Motor neuron (in vitro differentiated cells): ENCODE data around the gene MYLIP. TPM values are rescaled to one million over a fixed set of nuclear protein-coding genes. Genes with fewer than 3 reads are reported as not detected.

Experiments used
- ATAC-seq, 8 experiments: fragments of 200-7000 bp; cut with Tn5 transposase; replicated peaks in 6 of 8; 2 replicates each; pipeline ENCODE4 v1.8.0; 2021; ENCODE audit warnings: mild to moderate bottlenecking in 8 of 8, moderate library complexity in 8 of 8
- H3K27ac ChIP-seq, 2 donors: fragments of 250-450 bp; sonication (Bioruptor Pico); 2 replicates each; pipeline ENCODE4 v1.9.0; 2021; ENCODE audit warnings: antibody characterized with exemption in 2 of 2, mild to moderate bottlenecking in 2 of 2, moderate library complexity in 1 of 2
- H3K4me1 ChIP-seq, 2 donors: fragments of 250-450 bp; sonication (Bioruptor Pico); replicated peaks in 1 of 2; 2 replicates each; pipeline ENCODE4 v1.6.1; 2021; ENCODE audit warnings: antibody characterized with exemption in 2 of 2, mild to moderate bottlenecking in 2 of 2, moderate library complexity in 1 of 2
- H3K4me3 ChIP-seq, 5 donors: fragments of 250-450 bp; sonication (Bioruptor Pico); 2 replicates each; pipeline ENCODE4 v1.9.0; 2021; ENCODE audit warnings: antibody characterized with exemption in 5 of 5, mild to moderate bottlenecking in 5 of 5, moderate library complexity in 4 of 5
- WGBS, 10 experiments: fragments of 450-650 bp; shearing (Covaris generic); methylation state at CpG; one replicate each; pipeline ENCODE4 v1.0.0; 2022; 5-methylcytosine and 5-hydroxymethylcytosine counted together
- in situ Hi-C, 9 experiments: fragments of 400-800 bp; cut with MboI; loops; one replicate each; pipeline ENCODE4 v1.15.0; 2021; ENCODE audit warnings: low sequenced_read_pairs in 9 of 9, low pct_unique_long_range_greater_than_20kb in 2 of 9; ENCODE audit not compliant: unreplicated experiment in 9 of 9
- total RNA-seq, 8 experiments: library from RNA; unstranded; fragments of 300-600 nt; gene quantifications; 2 replicates each; pipeline versions ENCODE4 v1.2.3 to v1.2.4, GENCODE V29; 2022

MYLIP gene
- 10 to 100 TPM in 6 of 8 experiments, 1 to 10 TPM in 2; 7.5 to 36.2 (median 15.6) TPM for total RNA-seq

GRCh38 chr6:16128759-16129622 is at the start of gene MYLIP:
MYLIP (plus strand) TSS chr6:16129086; CDS start chr6:16129323, 237 bp downstream.
- WGBS, 10 experiments: 0% methylated on average over 1 to 8 of the region's 95 CpGs; no CpG with 5 or more reads in 5 of the 10 experiments

DNA sequence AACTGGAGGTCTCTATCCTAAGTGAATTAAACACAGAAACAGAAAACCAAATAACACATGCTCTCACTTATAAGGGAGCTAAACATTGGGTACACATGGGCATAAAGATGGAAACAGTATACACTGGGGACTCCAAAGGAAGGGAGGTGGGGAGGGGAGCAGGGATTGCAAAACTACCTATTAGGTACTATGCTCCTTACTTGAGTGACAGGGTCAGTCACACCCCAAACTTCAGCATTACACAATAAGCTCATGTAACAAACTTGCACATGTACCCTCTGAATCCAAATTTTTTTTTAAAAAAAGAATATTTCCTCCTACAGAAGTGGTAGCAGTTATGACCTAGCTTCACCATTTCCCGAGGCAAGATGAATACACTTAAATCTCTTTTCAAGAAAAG is 49.5 kb upstream of the MYLIP start:
- in situ Hi-C loops: no loop called here
- Histone ChIP-seq H3K4me1 (peaks cover 0 to 3% of the 10 kb centered on the region in 2 donors), H3K27ac (no peak overlapping the region), H3K4me3 (no peak overlapping the region)
- ATAC-seq: no peak
- WGBS, 10 experiments: 0 to 100% (median 55%) methylated on average over 1 of the region's 1 CpG; no CpG with 5 or more reads in 4 of the 10 experiments

More at GRCh38 chr6:16128759-16129622, at the start of gene MYLIP:
- peak within 1 kb of the TSS; percentile 80 to 91 (median 85) for H3K4me3 ChIP-seq
- in situ Hi-C loops: no loop called here
- H3K27ac ChIP-seq: peak within 1 kb of the TSS; percentile 58 to 60
- H3K4me1 ChIP-seq: peaks cover 8 to 20% of the 10 kb centered on the region in 2 donors
- ATAC-seq: peak; percentile 83 to 94 (median 91)

GRCh38 chr6:16080204-16080603 is 48.7 kb upstream of the MYLIP start:
- Histone ChIP-seq H3K27ac (no peak overlapping the region), H3K4me1 (peaks cover 0 to 3% of the 10 kb centered on the region in 2 donors), H3K4me3 (no peak overlapping the region)
- in situ Hi-C loops: no loop called here
- 0 to 75% (median 44%) methylated on average over 1 of the region's 1 CpG; no CpG with 5 or more reads in 1 of the 10 experiments for WGBS, 10 experiments
- ATAC-seq: no peak

DNA sequence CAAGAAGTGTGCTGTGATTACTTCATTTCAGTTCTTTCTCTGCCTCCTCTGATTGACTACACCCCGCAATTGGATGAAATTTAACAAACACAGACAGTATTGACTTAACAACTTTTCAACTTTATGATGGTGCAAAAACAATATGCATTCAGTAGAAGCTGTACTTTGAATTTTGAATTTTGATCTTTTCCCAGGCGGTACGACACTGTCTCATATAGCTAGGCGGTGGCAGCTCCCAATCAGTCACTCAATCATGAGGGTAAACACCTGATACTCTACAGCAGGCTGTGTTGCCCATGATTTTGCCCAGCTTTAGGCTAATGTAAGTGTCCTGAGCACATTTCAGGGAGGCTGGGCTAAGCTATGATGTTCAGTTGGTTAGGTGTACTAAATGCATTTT is 47.6 kb upstream of the MYLIP start:
- Histone ChIP-seq H3K27ac (no peak overlapping the region), H3K4me3 (no peak overlapping the region), H3K4me1 (no peaks in the 10 kb centered on the region)
- ATAC-seq: no peak
- 60 to 100% (median 92%) methylated on average over 2 to 4 of the region's 4 CpGs; no CpG with 5 or more reads in 2 of the 10 experiments for WGBS, 10 experiments
- in situ Hi-C loops: no loop called here

DNA sequence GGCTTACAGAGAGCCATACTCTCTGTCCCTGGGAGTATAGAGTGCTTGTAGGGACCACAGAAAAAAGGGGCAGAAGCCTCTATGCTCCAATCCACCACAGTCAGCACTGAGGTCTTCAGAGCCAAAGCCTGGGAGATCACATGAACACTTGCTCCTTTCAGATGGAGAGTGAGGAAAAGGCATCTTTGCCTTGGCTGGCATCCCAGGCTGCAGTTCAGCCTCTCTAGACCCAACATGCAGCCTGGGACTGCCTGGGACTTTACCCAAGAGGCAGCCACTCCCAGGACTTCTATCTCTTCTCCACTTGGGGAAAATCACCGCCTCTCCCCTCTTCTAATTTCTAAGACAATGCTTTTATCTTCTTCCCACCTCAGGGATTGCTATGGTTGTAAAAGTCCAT is 46.5 kb upstream of the MYLIP start:
- 60 to 86% (median 80%) methylated on average over 1 of the region's 1 CpG; no CpG with 5 or more reads in 6 of the 10 experiments for WGBS, 10 experiments
- H3K27ac ChIP-seq: no peak overlapping the region
- no peak overlapping the region for H3K4me3 ChIP-seq
- in situ Hi-C loops: no loop called here
- no peaks in the 10 kb centered on the region for H3K4me1 ChIP-seq
- peak in 1 of 8 experiments; percentile 44 for ATAC-seq

GRCh38 chr6:16086965-16087364 is 41.9 kb upstream of the MYLIP start:
- no peaks in the 10 kb centered on the region for H3K4me1 ChIP-seq
- WGBS, 10 experiments: 50 to 100% (median 71%) methylated on average over 1 to 4 of the region's 4 CpGs; no CpG with 5 or more reads in 4 of the 10 experiments
- peak in 5 of 8 experiments; percentile 41 to 80 (median 56) for ATAC-seq
- no peak overlapping the region for H3K27ac ChIP-seq
- no peak overlapping the region for H3K4me3 ChIP-seq
- in situ Hi-C loops: no loop called here

- H3K27ac ChIP-seq: no peak overlapping the region
- peak in 1 of 8 experiments; percentile 3 for ATAC-seq
- no peaks in the 10 kb centered on the region for H3K4me1 ChIP-seq
- no peak overlapping the region for H3K4me3 ChIP-seq
- WGBS, 10 experiments: 75 to 100% (median 96%) methylated on average over 2 to 3 of the region's 3 CpGs; no CpG with 5 or more reads in 2 of the 10 experiments
- in situ Hi-C loops: no loop called here
Measured at GRCh38 chr6:16087386-16087785, 41.5 kb upstream of the MYLIP start.

GRCh38 chr6:16088409-16088808 is 40.5 kb upstream of the MYLIP start:
- Histone ChIP-seq H3K4me3 (no peak overlapping the region), H3K4me1 (no peaks in the 10 kb centered on the region), H3K27ac (no peak overlapping the region)
- peak in 2 of 8 experiments; percentile 67 to 68 for ATAC-seq
- in situ Hi-C loops: no loop called here
- 58 to 83% (median 80%) methylated on average over 1 to 3 of the region's 3 CpGs; no CpG with 5 or more reads in 5 of the 10 experiments for WGBS, 10 experiments

GRCh38 chr6:16089232-16090062 is 39.4 kb upstream of the MYLIP start:
- Histone ChIP-seq H3K4me1 (no peaks in the 10 kb centered on the region), H3K27ac (no peak overlapping the region), H3K4me3 (no peak overlapping the region)
- peak in 1 of 8 experiments; percentile 26 for ATAC-seq
- in situ Hi-C loops: no loop called here
- 40 to 96% (median 67%) methylated on average over 1 to 6 of the region's 6 CpGs; no CpG with 5 or more reads in 3 of the 10 experiments for WGBS, 10 experiments

DNA sequence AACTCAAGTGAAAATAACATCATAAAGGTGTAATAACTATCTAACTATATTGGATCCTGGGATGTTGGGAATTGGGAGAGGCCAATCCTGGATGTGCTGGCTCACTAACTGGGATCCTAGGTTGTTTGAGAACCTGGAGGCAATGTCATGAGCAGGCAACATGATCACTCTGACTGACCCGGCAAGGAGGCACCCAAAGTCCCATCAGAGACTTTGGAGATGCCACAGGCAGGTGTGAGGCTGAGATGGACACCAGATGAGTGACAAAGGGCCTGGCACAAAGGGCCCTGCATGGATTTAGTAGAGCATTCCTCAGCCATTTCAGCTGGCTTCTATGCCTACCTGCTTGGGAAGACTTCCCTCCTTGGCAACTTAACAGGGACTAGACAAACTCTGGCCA is 38.4 kb upstream of the MYLIP start:
- WGBS, 10 experiments: 67 to 100% (median 80%) methylated on average over 1 of the region's 1 CpG; no CpG with 5 or more reads in 7 of the 10 experiments
- no peaks in the 10 kb centered on the region for H3K4me1 ChIP-seq
- in situ Hi-C loops: no loop called here

GRCh38 chr6:16090920-16091319 is 38.0 kb upstream of the MYLIP start:
- 43 to 100% (median 74%) methylated on average over 1 of the region's 1 CpG; no CpG with 5 or more reads in 6 of the 10 experiments for WGBS, 10 experiments
- in situ Hi-C loops: no loop called here
- no peak overlapping the region for H3K27ac ChIP-seq
- no peak for ATAC-seq
- no peaks in the 10 kb centered on the region for H3K4me1 ChIP-seq
- no peak overlapping the region for H3K4me3 ChIP-seq

More for the DNA sequence above, 38.4 kb upstream of the MYLIP start:
- ATAC-seq: no peak
- no peak overlapping the region for H3K27ac ChIP-seq
- no peak overlapping the region for H3K4me3 ChIP-seq

DNA sequence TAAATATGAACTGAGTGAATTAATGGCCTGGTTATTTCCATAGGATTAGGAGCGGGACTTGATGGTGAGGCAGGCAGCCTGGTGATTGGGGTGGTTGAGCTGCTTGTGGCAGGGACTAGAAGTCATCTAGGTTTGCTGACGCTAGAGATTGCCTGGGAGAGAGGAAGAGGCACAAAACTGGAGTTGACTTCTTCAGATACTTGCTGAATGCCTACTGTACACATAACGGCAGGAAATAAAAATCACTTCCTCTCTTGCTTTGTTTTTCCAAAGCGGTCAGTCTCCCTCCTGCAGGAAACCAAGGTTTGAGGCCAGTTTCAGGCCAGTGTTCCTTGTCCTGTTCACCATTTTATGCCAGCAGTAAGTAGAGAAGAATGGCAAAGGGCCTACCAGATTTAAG is 36.7 kb upstream of the MYLIP start:
- H3K27ac ChIP-seq: no peak overlapping the region
- in situ Hi-C loops: no loop called here
- 33 to 100% (median 90%) methylated on average over 1 to 4 of the region's 4 CpGs; no CpG with 5 or more reads in 2 of the 10 experiments for WGBS, 10 experiments
- no peak overlapping the region for H3K4me3 ChIP-seq
- ATAC-seq: no peak
- H3K4me1 ChIP-seq: no peaks in the 10 kb centered on the region

DNA sequence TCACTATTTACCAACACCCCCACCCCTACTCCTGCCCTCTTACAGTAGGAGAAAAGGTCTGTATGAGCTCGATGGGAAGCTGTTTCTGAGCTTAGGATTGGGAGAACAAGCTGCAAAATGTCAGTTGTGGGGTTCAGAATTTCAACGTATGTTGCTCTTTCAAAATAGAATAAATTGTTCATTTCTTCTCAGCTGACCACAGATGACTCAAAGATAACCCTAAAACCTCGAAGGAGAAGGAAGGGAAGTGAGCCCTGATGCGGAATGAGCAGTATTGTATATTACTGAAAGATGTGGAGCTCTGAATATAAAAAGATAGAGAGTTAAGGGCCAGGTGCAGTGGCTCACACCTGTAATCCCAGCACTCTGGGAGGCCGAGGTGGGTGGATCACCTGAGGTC is 35.9 kb upstream of the MYLIP start:
- Histone ChIP-seq H3K4me3 (no peak overlapping the region), H3K4me1 (no peaks in the 10 kb centered on the region), H3K27ac (no peak overlapping the region)
- in situ Hi-C loops: no loop called here
- 20 to 81% (median 48%) methylated on average over 2 to 5 of the region's 5 CpGs; no CpG with 5 or more reads in 6 of the 10 experiments for WGBS, 10 experiments
- ATAC-seq: no peak
